Activated naive CD8-positive, alpha-beta T cell treated with anti-CD3 and anti-CD28 coated beads, Interleukin-2, amount 50 U/mL, for 16 hours (primary cell): ENCODE data around the gene MPP4.
"Not testable (repeated sequence)": the region's sequence is repeated elsewhere in the genome, so short reads cannot be mapped to it uniquely, and the experiment has no call there.

Experiments
- DNase-seq: peaks from one replicate; pipeline ENCODE4 v3.0.0-alpha.2; 2020; ENCODE audit warnings: low read depth, low spot score

The MPP4 gene

DNA sequence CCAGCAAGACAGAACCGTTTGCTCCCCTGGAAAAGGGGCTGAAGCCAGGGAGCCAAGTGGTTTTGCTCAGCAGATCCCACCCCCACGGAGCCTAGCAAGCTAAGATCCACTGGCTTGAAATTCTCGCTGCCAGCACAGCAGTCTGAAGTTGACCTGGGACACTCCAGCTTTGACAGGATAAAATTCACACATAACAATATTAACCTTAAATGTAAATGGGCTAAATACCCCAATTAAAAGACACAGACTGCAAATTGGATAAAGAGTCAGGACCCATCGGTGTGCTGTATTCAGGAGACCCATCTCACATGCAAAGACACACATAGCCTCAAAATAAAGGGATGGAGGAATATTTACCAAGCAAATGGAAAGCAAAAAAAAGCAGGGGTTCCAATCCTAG is 27.2 kb downstream of the MPP4 start:
- not testable (repeated sequence) for DNase-seq

DNA sequence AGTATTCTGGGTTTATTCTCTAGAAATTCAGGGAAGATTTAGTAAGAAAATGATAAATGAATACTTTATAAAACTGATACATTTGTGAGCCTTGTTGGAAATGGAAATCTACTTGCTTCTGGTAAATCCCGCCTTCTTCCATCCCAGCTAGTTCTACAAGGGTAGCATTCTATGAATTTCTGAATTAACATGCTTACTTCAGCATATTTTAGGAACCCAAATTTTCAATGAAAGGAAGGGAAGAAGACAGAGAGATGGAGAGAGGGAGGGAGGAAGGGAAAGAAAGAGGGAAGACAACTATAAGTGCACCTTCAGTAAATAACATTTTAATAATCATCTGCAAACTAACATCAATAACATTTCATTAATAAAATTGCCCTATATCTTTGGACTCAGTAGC is 28.6 kb downstream of the MPP4 start:
- DNase-seq = no peak

DNA sequence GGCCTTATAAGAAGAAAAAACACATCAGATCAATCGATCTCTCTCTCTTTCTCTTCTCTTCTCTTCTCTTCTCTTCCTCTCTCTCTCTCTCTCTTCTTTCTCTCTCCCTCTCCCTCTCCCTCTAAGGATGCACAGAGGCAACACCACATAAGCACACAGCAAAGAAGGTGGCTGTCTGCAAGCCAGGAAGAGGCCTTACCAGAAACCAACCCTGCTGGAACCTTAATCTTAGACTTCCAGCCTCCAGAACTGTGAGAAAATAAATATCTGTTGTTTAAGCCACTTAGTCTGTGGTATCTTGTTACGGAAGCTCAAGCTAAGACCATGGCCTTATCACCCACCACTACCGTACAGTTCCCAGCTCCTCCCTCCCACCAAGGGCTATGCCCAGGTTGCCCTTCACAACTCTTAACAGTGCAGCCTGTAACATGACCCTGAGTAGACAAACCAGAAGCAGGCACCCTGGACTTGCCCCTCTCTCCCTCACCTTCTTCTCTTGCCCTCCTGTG is 30.0 kb downstream of the MPP4 start:
- DNase-seq = no peak

DNA sequence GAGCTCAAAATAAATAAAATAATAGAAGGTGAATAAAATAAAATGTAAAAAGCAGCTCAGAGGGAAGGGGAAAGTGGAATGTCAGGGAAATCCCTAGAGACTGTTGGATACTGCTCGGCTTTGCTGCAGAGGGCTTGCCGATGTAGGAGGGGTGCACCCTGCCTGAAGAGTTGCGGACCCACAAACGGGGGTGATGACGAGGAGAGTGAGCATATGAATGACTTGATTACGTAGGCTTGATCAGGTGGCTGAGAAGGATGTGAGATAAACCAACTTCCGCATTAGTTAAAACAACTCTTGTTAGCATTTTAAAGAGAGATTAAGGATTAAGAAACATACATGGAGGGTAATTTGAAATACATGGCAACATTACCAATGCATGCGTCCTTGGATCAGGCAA is 34.1 kb downstream of the MPP4 start:
- no peak for DNase-seq

DNA sequence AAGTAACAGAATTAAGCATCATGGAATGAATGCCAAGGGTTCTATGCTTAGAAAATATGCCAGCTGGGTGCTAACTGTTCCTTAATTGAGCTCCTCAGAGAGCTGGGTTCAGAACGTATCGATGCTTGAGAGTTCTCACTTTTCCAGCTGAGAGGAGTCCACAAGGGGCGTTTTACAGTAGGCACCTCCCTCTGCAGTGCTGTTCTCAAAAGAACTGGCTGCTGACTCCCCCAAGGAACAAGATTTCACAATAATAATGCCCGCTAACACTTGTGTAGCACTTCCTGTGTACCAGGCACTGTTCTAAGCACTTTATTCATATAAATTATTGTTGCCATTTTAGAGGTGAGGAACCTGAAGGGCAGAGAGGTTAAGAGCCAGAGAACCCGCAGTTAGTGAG is 37.1 kb downstream of the MPP4 start:
- no peak for DNase-seq

DNA sequence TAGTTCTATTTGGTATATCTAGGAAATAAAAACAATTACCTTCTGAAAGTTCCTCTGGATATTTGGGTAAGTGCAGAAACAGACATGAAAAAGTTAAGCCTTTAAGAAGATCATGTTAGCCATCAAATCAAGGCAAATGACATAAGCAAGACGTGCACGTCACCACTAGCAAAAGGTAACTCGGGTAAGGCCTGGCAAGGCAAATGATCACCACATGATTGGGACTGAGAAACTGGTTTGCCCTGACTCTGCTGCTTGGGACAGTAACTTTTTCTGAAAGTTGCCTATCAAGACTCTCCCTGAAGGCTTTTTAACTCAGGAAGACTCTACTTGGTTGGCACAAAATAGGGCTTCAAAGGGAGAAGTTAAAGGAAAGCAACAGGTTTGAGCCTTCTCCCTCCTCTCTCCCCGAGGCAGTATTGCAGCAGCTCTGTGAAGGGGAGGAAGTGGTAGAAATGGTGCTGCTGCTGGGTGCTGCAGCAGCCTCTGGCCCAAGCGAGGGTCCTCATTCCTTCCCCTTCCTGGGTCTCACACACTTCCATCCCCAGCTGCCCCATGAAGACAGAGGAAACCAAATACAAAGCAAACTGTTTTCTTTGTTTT is 38.0 kb downstream of the MPP4 start:
- no peak for DNase-seq

DNA sequence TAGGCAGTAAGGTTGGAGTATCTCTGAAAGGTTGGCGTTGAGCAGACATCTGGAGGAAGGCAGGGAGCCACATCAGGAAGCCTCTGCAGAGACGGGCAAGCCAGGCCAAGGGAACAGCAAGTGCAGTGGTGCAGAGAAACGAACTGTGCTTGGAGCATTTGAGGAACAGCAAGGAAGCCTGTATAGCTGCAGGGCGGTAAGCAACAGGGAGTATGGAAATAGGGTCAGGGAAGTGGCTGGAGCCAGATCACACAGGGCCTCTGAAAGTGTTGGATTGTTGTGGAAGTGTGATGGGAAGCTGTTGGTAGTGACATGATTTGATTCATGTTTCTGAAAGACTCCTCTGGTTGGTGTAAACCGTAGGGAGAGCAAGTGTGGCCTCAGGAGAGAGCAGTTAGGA is 41.7 kb downstream of the MPP4 start:
- no peak for DNase-seq

DNA sequence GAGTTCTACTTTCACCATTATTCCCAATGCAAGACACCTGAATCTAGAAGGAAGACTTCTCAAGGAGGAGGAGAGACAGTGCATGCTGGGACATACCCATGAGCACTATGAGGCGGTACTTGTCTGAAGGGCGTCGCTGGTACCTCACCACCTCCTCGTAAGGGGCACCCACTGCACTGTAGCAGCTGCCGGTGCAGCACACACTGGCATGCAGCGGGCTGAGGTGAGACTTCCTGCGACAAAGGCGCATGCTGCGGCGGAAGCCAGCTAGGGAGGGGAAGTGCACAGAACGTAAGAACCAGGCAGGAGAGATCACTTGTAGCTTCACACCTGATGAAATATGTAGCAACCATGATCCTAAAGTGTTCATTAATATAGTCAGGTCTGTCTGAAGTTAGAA is 42.3 kb downstream of the MPP4 start:
- DNase-seq = no peak

DNA sequence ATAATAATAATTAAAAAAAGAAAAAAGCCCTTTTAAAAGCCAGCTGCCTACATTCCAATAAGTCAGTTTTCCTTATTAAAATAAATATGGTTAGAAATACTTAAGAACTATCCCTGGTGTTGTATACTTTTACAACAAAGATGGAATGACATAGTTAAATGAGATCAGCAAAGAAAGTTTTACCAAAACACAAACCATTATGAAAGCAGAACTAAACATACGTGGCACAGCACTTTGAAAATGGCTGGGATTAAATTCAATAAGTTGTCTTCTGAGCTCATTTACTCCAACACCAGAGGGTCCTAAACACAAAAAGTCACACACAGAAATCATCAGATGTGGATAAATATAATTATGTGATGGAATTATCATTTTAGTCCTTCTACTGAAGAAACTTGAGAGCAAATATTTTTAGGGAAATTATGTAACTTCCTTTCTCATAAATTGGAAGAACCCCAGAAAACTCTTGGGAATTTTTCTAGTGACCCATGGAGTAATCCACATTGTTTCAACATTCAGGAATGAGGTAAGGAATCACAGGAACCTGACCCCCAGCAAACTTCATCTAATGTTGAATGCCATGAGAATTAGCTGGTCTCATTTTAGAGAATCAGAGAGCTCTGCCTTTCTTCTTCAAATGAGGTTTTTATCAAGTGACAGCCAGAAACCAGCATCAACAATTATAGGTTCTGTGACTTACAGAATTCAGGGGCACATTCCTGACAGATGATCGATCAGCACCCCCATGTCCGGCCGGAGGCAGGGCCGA is 43.6 kb downstream of the MPP4 start:
- no peak for DNase-seq

DNA sequence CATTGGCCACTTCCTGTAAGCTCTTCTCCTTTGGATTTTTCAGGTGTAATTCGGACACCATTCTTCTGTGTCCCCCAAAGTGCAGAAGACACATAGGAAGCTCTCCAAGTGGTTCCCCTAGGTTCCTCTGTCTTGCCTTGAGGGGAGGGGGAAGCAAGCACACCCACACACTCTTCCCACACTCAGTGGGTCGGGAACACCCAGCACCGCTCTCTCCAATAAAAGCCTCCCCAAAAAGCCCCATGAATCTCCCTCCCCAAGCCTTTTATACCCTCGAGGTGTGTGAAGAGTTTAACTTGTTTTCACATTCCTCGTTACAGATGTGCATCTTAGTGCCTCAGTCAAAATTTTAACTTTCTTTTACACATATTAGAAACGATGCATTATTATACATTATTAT is 45.2 kb downstream of the MPP4 start:
- no peak for DNase-seq

DNA sequence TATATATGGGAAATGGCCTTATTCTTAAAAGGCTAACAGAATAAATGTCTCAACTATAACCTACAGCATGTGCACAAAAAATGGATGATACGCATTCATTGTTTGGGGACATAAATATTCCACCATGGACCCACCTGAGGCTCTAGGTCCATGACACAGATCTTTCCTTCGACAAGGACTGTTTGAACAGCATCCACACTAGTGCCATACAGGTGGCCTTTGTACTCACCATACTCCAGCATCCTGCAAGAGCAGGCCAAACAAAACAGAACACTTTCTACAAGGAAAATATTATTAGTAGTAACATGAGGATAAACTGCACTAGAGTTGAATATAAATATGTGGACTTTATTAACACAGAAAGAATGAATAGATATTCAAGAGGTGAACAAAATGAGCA is 49.0 kb downstream of the MPP4 start:
- DNase-seq = no peak

DNA sequence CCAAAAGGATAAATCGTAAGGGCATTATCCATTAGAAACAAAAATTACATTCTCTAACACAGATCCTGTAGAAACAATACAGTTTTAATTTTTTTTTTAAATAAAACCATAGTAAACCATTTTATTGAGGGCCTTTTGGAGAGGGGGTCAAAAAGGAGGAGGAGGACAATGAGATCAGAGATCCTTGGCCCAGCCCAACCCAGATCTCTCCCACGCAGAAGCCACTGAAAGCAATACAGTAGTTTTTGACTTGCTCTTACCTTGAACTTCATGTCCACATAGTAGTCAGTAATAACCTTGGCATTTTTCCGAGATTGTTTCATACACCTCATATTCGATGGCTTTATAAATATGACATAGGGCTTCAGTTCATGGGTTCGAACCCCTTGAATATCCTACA is 51.0 kb downstream of the MPP4 start:
- no peak for DNase-seq

DNA sequence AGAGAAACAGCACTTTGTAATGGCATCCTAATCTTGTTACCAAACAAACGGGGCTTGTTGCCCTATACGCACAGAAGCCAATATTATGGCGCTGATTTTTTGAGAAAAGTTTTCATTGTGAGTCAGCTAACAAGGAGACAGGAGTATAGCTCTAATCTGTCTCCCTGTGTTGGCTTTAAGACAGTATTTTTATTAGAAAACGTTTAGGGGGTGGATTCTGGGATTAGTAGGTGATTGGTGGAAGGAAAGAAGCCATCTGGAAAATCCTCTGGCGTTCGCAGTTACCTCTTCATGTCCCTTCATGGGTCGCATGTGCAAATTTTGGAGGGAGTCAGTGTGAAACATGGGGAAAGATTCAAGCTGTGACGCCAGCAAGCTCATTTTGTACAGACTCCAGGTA is 54.4 kb downstream of the MPP4 start:
- no peak for DNase-seq

DNA sequence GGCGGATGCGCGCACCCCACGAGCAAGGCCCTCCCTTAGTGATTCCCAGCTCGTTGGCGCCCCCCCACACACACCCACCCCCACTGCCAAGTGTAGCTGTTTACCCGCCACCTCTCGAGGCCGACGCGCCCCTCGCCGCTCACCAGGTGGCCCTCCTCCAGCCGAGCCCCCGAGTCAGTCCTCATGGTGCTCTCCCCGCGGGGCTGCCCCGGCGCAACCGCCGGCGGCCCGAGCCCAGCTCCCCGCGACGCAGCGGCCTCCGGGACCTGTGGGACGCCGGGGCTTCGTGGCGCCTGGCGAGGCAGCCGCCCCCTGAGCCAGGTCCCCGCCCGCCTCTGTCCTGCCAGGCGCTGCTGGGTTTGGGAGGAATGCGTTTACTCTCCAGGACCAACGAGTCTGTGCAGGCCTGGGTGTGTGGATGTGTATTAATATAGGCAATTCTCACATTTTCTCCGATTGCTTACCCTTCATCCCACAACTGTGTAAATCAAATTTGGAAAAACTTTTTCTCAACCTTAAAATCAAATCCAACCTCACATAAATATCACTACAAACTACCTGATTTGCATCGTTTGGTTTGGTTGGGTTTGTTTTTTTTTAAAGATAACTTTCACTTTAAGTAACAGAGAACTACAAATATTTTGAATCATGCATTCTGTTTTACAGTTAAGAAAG is 55.1 kb downstream of the MPP4 start, which contains the start of gene TMEM237:
Gene TMEM237 (minus strand): TSS at position 288 of the 675 bp plus-strand sequence. CDS start 103 bp downstream, at position 185.
- peak; percentile 4 for DNase-seq

DNA sequence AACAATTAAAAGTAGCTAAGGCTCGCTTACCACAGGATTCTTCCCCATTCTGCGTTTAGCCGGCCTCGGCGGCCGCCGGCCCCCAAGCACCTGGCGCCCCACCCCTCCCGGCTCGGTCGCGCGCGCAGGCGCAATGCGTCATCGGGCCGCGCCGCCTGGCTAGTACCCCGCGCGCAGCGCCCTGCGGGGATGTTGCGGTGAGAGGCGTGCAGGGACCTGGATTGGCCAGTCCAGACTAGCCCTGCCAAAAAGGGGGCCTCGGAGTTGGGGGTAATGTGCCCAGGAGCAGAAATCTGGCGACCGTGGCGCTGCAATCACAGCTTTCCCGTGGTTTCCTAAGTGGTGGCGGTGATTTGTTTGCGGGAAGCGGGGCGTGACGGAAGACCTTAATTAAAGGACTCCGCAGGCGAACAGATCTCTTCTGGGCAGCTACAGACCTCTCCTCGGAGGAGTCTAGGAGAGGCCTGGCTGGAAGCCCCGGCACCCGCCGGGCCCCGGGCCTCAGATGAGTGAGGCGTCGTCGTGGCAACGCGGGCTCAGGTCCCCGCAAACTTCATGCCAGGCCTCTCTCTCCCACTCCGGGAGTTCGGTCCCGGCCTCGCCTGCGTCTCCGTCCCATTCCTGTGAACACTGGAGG is 55.7 kb downstream of the MPP4 start:
- peak; percentile 53 for DNase-seq

DNA sequence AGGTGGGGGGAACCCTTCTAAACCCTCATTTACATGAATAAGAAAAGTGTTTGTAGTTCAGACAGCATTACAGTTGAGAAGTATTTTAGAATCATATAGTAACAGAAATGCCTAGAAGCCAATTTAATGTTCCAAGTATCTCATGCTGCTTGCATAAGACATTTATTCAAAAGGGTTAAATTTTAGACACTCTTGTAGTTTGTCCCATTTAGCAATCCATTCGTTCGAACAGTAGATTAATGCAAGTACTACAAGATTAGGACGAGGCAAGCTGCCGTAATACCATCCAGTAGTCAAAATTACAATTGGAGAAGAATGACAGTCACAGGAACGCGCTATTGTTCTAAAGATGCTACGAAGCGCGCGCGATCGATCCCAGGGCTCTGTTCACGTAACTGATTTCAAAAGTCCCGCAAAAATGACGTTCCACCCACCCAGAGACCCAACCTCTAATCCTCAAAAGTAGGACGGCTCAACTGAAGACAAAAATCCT is 56.3 kb downstream of the MPP4 start:
- DNase-seq = peak; percentile 2

DNA sequence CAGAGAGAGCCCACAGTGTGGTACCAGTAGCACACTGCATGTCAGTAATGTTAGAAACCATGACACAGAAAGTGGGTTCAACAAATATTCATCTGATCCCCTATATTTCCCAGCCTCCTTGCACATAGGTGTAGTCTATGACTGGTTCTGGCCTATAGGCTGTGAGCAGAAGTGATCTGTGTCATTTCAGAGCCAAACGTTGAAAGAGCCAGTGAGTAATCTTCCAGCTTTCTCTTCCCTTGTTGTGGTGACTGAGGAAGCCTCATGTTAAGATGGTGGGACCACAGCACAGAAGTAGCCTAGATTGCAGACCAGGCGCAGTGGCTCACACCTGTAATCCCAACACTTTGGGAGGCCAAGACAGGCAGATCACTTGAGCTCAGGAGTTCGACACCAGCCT is 59.2 kb downstream of the MPP4 start:
- DNase-seq = no peak

DNA sequence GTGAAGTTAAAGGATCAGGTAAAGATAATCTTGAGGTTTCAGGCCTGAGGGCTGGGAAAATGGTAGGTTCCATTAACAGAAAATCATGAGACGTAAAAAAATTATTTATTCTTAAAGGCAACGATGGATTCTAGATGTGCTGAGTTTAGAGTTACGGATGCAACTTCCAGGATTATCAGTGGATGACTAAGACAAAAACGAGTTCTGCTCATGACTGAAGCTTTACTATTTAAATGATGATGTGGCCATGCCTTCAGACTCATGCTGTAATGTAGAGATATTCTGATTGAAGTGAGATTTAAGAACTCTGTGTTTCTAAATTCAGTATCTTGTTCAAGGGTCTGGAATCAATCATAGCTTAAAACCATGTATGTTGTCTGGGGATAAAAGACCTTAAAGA is 60.1 kb downstream of the MPP4 start:
- no peak for DNase-seq

DNA sequence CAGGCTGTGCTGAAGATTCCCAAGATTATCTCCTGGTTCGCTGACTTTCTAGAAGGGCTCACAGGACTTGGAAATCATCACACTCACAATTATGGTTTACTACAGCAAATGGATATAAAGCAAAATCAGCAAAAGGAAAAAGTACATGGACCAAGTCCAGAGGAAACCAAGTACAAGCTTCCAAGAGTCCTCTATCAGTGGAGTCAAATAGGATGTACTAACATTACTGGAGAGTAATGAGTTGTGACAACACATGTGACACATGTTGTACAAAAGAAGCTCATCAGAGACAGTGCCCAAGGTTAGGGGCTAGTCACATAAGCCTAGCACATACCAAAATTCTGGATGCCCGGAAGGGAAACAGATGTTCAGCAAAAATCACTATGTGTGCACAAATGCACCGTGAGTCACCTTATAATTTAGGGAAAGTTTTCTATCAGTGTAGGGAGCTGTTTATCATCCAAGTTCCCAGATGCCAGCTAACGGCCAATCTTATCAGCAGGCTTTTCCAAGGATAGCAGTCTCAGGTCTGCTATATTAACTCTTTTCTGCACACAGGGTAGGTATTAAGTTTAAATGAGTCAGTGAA is 64.7 kb downstream of the MPP4 start:
- no peak for DNase-seq

DNA sequence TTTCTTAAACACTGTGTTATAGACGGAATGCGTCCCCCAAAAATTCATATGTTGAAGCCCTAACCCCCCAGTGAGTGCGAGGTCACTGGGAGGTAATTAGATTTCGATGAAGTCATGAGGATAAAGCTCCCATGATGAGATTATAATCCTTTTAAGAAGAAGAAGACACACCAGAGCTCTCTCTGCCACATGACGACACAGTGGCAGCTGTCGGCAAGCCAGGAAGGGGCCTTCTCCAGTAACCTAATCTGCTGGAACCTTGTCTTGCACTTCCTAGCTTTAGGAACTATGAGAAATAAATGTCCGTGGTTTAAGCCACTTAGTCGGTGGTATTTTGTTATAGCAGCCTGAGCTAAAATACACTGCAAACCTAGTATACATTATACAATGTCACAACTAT is 67.4 kb downstream of the MPP4 start:
- no peak for DNase-seq

DNA sequence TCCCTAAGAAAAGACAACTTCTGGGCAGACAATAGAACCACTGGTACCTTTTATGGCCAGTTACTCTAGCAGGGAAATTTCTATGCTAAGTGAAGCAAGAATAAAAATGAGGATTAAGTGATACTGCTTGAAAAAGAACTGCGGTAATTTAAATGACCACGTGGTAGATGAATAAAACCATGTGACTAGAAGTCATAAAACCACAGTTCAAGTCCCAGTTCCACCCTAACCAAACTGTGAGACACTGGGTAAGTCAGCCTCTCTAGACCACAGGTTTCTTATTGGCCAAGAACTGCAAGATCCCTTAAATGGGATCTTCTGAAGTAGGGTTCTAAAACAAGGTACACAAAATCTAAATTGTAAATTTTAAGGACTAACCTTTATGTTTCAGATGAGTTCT is 67.9 kb downstream of the MPP4 start:
- no peak for DNase-seq

DNA sequence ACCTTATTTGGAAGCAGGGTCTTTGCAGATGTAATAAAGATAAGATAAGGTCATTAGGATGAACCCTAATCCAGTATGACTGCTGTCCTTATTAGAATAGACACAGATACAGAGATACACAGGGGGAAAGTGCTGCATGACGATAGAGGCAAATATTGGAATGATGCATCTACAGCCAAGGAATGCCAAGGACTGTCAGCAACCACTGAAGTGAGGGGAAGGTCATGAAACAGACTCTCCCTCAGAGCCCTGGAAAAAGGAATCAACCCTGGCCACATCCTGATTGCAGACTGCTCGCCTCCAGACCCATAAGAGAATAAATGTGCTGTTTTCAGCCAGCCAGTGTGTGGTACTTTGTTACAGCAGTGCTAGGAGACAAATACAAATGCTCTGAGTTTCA is 69.9 kb downstream of the MPP4 start:
- no peak for DNase-seq
